A673 (cell line): Measurements from ENCODE around the gene CALN1.

Experiments used
- EZH2 ChIP-seq: fragments of 200-600 bp; sonication (generic); IDR thresholded peaks from 2 replicates; pipeline ENCODE4 v1.6.1; 2017; ENCODE audit warnings: borderline replicate concordance, low read depth, mild to moderate bottlenecking, mixed read lengths, antibody characterized with exemption, low read length; ENCODE audit not compliant: poor library complexity, severe bottlenecking
- TF ChIP-seq, protein P1 (sequence below): fragments of 300-800, 200-600 bp; sonication (generic); conservative IDR thresholded peaks from 2 replicates; pipeline ENCODE4 v1.5.1; 2017; ENCODE audit warnings: low read depth, mild to moderate bottlenecking, antibody characterized with exemption, low read length, moderate library complexity, mixed read lengths

DNA sequence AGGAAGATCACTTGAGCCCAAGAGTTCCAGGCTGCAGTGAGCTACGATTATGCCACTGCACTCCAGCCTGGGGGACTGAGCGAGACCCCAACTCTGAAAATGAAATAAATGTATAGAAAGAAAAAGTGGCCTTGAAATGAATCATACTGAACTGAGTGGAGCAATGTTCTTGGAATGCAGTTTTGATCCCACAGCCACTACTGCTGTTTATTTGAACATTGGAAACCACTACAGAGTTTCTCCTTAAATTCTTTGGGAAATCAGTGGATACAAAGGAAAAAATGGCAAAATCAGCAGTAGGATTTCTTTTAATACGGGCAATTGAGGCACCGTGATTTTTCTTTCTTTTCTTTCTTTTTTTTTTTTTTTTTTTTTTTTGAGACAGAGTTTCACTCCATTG lies 642.8 kb downstream of the CALN1 start:
- TF ChIP-seq, protein P1, sequence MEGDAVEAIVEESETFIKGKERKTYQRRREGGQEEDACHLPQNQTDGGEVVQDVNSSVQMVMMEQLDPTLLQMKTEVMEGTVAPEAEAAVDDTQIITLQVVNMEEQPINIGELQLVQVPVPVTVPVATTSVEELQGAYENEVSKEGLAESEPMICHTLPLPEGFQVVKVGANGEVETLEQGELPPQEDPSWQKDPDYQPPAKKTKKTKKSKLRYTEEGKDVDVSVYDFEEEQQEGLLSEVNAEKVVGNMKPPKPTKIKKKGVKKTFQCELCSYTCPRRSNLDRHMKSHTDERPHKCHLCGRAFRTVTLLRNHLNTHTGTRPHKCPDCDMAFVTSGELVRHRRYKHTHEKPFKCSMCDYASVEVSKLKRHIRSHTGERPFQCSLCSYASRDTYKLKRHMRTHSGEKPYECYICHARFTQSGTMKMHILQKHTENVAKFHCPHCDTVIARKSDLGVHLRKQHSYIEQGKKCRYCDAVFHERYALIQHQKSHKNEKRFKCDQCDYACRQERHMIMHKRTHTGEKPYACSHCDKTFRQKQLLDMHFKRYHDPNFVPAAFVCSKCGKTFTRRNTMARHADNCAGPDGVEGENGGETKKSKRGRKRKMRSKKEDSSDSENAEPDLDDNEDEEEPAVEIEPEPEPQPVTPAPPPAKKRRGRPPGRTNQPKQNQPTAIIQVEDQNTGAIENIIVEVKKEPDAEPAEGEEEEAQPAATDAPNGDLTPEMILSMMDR, result no peak
- TF ChIP-seq EZH2, result no peak
